GM23338 (cell line): ENCODE results near the gene CACNB1. TPM values are rescaled to one million over a fixed set of nuclear protein-coding genes. Genes with fewer than 3 reads are reported as not detected.

ENCODE experiments used
- ATAC-seq: fragments of 200-7000 bp; cut with Tn5 transposase; 3 replicates; pipeline ENCODE4 v1.9.1; 2020
- DNase-seq: peaks from one replicate; pipeline ENCODE4 v3.0.0-alpha.2; 2015; ENCODE audit warnings: low spot score
- H2AFZ ChIP-seq: fragments of 200-600 bp; sonication (generic); 2 replicates; pipeline ENCODE4 v1.8.0; 2016; ENCODE audit warnings: antibody characterized with exemption, mild to moderate bottlenecking, moderate library complexity
- H3F3A ChIP-seq: fragments of 200-600 bp; sonication (generic); replicated peaks from 2 replicates; pipeline ENCODE4 v1.8.0; 2017; ENCODE audit warnings: antibody characterized with exemption, mixed run types, low read depth
- H3K27ac ChIP-seq: fragments of 200-600 bp; sonication (generic); 2 replicates; pipeline ENCODE4 v1.6.1; 2016; ENCODE audit warnings: low read depth
- H3K27me3 ChIP-seq: fragments of 200-600 bp; sonication (generic); 2 replicates; pipeline ENCODE4 v1.8.0; 2016; ENCODE audit warnings: mild to moderate bottlenecking, mixed run types, moderate library complexity; ENCODE audit not compliant: insufficient read depth
- H3K36me3 ChIP-seq: fragments of 200-600 bp; sonication (generic); 2 replicates; pipeline ENCODE4 v1.8.0; 2016; ENCODE audit warnings: mild to moderate bottlenecking; ENCODE audit not compliant: insufficient read depth
- H3K4me1 ChIP-seq: fragments of 200-600 bp; sonication (generic); 2 replicates; pipeline ENCODE4 v1.8.0; 2016; ENCODE audit warnings: mild to moderate bottlenecking, moderate library complexity; ENCODE audit not compliant: insufficient read depth
- H3K4me2 ChIP-seq: fragments of 200-600 bp; sonication (generic); 2 replicates; pipeline ENCODE4 v1.7.1; 2017; ENCODE audit warnings: mixed run types
- H3K4me3 ChIP-seq: fragments of 200-600 bp; sonication (generic); 2 replicates; pipeline ENCODE4 v1.6.1; 2016; ENCODE audit warnings: mixed run types
- H3K79me2 ChIP-seq: fragments of 200-600 bp; sonication (generic); replicated peaks from 2 replicates; pipeline ENCODE4 v1.8.0; 2017; ENCODE audit warnings: mild to moderate bottlenecking; ENCODE audit not compliant: insufficient read depth
- H3K9me2 ChIP-seq: fragments of 200-600 bp; sonication (generic); 2 replicates; pipeline ENCODE4 v1.8.0; 2017; ENCODE audit not compliant: insufficient read depth
- H4K20me1 ChIP-seq: fragments of 200-600 bp; sonication (generic); replicated peaks from 2 replicates; pipeline ENCODE4 v1.8.0; 2017; ENCODE audit warnings: mild to moderate bottlenecking; ENCODE audit not compliant: insufficient read depth
- H3K27ac Mint-ChIP-seq: 2 replicates; pipeline ENCODE4 v1.8.0; 2020; ENCODE audit warnings: inconsistent platforms, mild to moderate bottlenecking, moderate library complexity, mixed read lengths
- H3K27me3 Mint-ChIP-seq: 3 replicates; pipeline ENCODE4 v1.8.0; 2022; ENCODE audit warnings: low read depth, mild to moderate bottlenecking, moderate library complexity, mixed read lengths, inconsistent platforms; ENCODE audit not compliant: insufficient read depth, poor library complexity
- H3K36me3 Mint-ChIP-seq: 3 replicates; pipeline ENCODE4 v1.8.0; 2021; ENCODE audit warnings: low read depth, mild to moderate bottlenecking, inconsistent platforms, moderate library complexity, mixed read lengths
- H3K4me1 Mint-ChIP-seq: 3 replicates; pipeline ENCODE4 v1.8.0; 2020; ENCODE audit warnings: mild to moderate bottlenecking, inconsistent platforms, mixed read lengths
- H3K4me3 Mint-ChIP-seq: 3 replicates; pipeline ENCODE4 v1.8.0; 2021; ENCODE audit warnings: moderate library complexity, mild to moderate bottlenecking, inconsistent platforms, mixed read lengths
- H3K9me3 Mint-ChIP-seq: 3 replicates; pipeline ENCODE4 v1.8.0; 2020; ENCODE audit warnings: moderate library complexity, mild to moderate bottlenecking, inconsistent platforms, mixed read lengths
- CREB1 ChIP-seq: fragments of 250-450 bp; sonication (Bioruptor Pico); IDR thresholded peaks from 2 replicates; pipeline ENCODE4 v1.5.0; 2020; ENCODE audit warnings: low read depth, mild to moderate bottlenecking, moderate library complexity
- EZH2 ChIP-seq: fragments of 200-600 bp; sonication (generic); IDR thresholded peaks from one replicate; pipeline ENCODE4 v1.8.0; 2017; ENCODE audit warnings: antibody characterized with exemption, mild to moderate bottlenecking, low read depth; ENCODE audit not compliant: unreplicated experiment
- EZH2phosphoT487 ChIP-seq: fragments of 200-600 bp; sonication (generic); IDR thresholded peaks from one replicate; pipeline ENCODE4 v1.8.1; 2018; ENCODE audit warnings: antibody characterized with exemption; ENCODE audit not compliant: unreplicated experiment
- JUNB ChIP-seq: IDR thresholded peaks from one replicate; pipeline ENCODE4 v1.6.1; 2016; ENCODE audit warnings: antibody characterized with exemption; ENCODE audit not compliant: unreplicated experiment
- NANOG ChIP-seq: IDR thresholded peaks from 2 replicates; pipeline ENCODE4 v1.6.1; 2016; ENCODE audit warnings: antibody characterized with exemption, borderline replicate concordance
- STAT1 ChIP-seq: IDR thresholded peaks from one replicate; pipeline ENCODE4 v1.6.1; 2016; ENCODE audit warnings: antibody characterized with exemption; ENCODE audit not compliant: unreplicated experiment
- ZNF114 ChIP-seq: fragments of 250-450 bp; sonication (Bioruptor Pico); IDR thresholded peaks from 2 replicates; pipeline ENCODE4 v1.5.0; 2020; ENCODE audit warnings: mild to moderate bottlenecking, moderate library complexity
- polyA plus RNA-seq: library from polyadenylated mRNA; unstranded; fragments of >200 nt; fragmentation: Nextera tagmentation; extraction: Ambion mirVana; gene quantifications from 2 replicates; pipeline ENCODE4 v1.2.1, GENCODE V29; 2016
- total RNA-seq: library from RNA; depleted of rRNA; stranded (reverse); fragments of >200 nt; shearing (Covaris generic); gene quantifications from 2 replicates; pipeline ENCODE4 v1.2.3, GENCODE V29; 2014
- TF ChIP-seq, protein P1 (sequence below): IDR thresholded peaks from 2 replicates; pipeline ENCODE4 v1.6.1; 2016; ENCODE audit warnings: antibody characterized with exemption
- TF ChIP-seq, protein P2 (sequence below): IDR thresholded peaks from one replicate; pipeline ENCODE4 v1.6.1; 2018; ENCODE audit warnings: antibody characterized with exemption; ENCODE audit not compliant: unreplicated experiment
- TF ChIP-seq, protein P3 (sequence below), 2 experiments: fragments of 200-600 bp in 1 of 2; sonication (generic) in 1 of 2; conservative IDR thresholded peaks; 2 replicates each; pipeline versions ENCODE4 v1.5.1 to v1.6.1; 2016 to 2017; ENCODE audit warnings: antibody characterized with exemption in 2 of 2, low read depth in 2 of 2, mild to moderate bottlenecking in 2 of 2, moderate library complexity in 1 of 2

The CACNB1 gene
- total and polyA plus RNA-seq, 2 experiments from 2014 or later: 8.4 to 13.1 TPM

DNA sequence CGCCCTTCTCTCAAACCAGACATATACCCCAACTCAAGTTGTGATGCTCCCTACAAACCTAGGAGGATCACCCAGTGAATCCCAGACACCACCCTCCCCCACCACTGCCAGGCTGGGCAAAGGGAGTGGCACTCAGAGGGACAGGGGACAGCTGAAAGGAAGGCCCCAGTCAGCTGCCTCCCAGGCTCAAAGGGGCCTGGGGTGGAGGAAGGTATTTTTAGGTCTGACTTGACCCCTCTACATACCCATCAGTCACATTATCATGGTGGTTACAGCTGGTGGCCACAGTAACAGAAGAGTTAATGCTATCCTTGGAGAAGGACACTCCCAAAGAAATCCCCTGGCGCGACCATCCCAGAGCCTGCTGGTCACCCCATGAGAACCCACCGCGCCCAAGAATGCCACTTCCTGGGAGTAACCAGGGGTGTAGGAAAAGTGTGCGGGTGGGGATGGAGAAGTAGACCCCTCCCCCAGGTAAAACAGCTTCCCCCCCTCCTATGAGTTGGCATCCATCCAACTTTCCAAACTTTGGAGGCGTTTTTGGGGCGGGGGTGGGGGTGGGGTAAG lies 1.1 kb downstream of the CACNB1 start (continued):
- TF ChIP-seq, protein P1, sequence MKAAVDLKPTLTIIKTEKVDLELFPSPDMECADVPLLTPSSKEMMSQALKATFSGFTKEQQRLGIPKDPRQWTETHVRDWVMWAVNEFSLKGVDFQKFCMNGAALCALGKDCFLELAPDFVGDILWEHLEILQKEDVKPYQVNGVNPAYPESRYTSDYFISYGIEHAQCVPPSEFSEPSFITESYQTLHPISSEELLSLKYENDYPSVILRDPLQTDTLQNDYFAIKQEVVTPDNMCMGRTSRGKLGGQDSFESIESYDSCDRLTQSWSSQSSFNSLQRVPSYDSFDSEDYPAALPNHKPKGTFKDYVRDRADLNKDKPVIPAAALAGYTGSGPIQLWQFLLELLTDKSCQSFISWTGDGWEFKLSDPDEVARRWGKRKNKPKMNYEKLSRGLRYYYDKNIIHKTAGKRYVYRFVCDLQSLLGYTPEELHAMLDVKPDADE: no peak
- TF ChIP-seq ZNF114 (no peak), EZH2phosphoT487 (no peak)
- TF ChIP-seq, protein P2, sequence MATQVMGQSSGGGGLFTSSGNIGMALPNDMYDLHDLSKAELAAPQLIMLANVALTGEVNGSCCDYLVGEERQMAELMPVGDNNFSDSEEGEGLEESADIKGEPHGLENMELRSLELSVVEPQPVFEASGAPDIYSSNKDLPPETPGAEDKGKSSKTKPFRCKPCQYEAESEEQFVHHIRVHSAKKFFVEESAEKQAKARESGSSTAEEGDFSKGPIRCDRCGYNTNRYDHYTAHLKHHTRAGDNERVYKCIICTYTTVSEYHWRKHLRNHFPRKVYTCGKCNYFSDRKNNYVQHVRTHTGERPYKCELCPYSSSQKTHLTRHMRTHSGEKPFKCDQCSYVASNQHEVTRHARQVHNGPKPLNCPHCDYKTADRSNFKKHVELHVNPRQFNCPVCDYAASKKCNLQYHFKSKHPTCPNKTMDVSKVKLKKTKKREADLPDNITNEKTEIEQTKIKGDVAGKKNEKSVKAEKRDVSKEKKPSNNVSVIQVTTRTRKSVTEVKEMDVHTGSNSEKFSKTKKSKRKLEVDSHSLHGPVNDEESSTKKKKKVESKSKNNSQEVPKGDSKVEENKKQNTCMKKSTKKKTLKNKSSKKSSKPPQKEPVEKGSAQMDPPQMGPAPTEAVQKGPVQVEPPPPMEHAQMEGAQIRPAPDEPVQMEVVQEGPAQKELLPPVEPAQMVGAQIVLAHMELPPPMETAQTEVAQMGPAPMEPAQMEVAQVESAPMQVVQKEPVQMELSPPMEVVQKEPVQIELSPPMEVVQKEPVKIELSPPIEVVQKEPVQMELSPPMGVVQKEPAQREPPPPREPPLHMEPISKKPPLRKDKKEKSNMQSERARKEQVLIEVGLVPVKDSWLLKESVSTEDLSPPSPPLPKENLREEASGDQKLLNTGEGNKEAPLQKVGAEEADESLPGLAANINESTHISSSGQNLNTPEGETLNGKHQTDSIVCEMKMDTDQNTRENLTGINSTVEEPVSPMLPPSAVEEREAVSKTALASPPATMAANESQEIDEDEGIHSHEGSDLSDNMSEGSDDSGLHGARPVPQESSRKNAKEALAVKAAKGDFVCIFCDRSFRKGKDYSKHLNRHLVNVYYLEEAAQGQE: no peak

DNA sequence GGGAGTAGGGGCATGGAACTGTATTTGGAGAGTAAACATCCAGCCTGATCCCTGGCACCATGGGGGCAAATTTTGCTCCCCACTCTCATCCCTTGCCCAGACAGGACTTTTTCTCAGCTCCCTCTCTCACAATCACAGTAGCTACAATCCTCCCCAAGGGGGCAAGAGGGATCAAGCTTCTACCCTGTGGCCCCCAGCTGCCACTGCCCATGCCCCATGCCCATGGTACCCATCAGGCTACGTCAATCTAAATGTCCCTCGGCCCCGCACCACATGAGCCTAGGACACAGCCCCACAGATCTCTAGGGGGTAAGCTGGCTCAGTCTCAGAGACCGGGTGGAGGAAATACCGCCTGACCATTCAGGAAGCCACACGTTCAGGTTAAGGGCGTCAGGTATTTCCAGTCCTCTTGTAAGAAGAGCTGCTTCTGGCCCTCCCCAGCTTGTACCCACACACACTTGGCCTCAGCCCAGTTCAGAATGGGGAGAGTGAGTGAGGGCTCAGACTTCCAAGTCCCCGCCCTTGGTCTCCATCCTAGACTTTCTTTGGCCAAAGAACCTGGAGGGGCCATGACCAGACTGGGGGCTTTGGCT lies 1.8 kb downstream of the CACNB1 start:
- peaks cover 38% of the 10 kb centered on the region for H3K4me1 Mint-ChIP-seq
- H3K4me3 ChIP-seq: peak overlapping the region; percentile 93
- H3K36me3 ChIP-seq: peaks cover 5% of the 10 kb centered on the region
- H3K27ac Mint-ChIP-seq: no peak overlapping the region
- H3K4me3 Mint-ChIP-seq: peak overlapping the region; percentile 88
- ATAC-seq (no peak), DNase-seq (no peak)
- H3K27me3 ChIP-seq: no peaks in the 10 kb centered on the region
- H3K4me1 ChIP-seq: peaks cover 32% of the 10 kb centered on the region
- H3K79me2 ChIP-seq: peaks cover 28% of the 10 kb centered on the region
- H3K9me3 Mint-ChIP-seq: no peaks in the 10 kb centered on the region
- no peaks in the 10 kb centered on the region for H3K9me2 ChIP-seq
- H2AFZ ChIP-seq: no peak overlapping the region
- peaks cover 11% of the 10 kb centered on the region for H3F3A ChIP-seq
- H3K27me3 Mint-ChIP-seq: peaks cover 19% of the 10 kb centered on the region
- H3K36me3 Mint-ChIP-seq: peaks cover 37% of the 10 kb centered on the region
- peaks cover 9% of the 10 kb centered on the region for H4K20me1 ChIP-seq
- H3K27ac ChIP-seq: no peak overlapping the region
- H3K4me2 ChIP-seq: peak overlapping the region; percentile 89
- TF ChIP-seq CREB1 (CRISPR knock-in tag): no peak
- TF ChIP-seq NANOG: no peak
- no peak for TF ChIP-seq EZH2phosphoT487
- no peak for TF ChIP-seq JUNB
- TF ChIP-seq, protein P2: no peak
- TF ChIP-seq, protein P1: no peak
- TF ChIP-seq EZH2: no peak
- TF ChIP-seq, protein P3, sequence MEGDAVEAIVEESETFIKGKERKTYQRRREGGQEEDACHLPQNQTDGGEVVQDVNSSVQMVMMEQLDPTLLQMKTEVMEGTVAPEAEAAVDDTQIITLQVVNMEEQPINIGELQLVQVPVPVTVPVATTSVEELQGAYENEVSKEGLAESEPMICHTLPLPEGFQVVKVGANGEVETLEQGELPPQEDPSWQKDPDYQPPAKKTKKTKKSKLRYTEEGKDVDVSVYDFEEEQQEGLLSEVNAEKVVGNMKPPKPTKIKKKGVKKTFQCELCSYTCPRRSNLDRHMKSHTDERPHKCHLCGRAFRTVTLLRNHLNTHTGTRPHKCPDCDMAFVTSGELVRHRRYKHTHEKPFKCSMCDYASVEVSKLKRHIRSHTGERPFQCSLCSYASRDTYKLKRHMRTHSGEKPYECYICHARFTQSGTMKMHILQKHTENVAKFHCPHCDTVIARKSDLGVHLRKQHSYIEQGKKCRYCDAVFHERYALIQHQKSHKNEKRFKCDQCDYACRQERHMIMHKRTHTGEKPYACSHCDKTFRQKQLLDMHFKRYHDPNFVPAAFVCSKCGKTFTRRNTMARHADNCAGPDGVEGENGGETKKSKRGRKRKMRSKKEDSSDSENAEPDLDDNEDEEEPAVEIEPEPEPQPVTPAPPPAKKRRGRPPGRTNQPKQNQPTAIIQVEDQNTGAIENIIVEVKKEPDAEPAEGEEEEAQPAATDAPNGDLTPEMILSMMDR (conservative IDR thresholded peaks at IDR 0.05; ENCODE audit: low read depth in 2 of 2): no peak
- no peak for TF ChIP-seq STAT1
